SK-N-SH (cell line): Measurements from ENCODE around the gene GRIN2A. TPM values are rescaled to one million over a fixed set of nuclear protein-coding genes. Genes with fewer than 3 reads are reported as not detected.

ENCODE experiments used
- CTCF ChIA-PET: fragments of 300-600, 350-600 bp; formaldehyde crosslinking; extraction: SDS; loops from one replicate; lab custom pipeline; 2021; lab: Yijun Ruan, JAX
- POLR2A ChIA-PET: fragments of 350-600 bp; sonication (Branson Sonifier 250); formaldehyde crosslinking; extraction: SDS; loops from one replicate; lab custom pipeline; 2020; ENCODE audit warnings: antibody characterized with exemption, inconsistent platforms; lab: Yijun Ruan, JAX
- DNase-seq: peaks from one replicate; pipeline ENCODE4 v3.0.0; 2012
- H2AFZ ChIP-seq: fragments of 200-600 bp; sonication (generic); 2 replicates; pipeline ENCODE4 v1.8.1; 2016; ENCODE audit warnings: antibody characterized with exemption, mild to moderate bottlenecking, low read depth
- H3F3A ChIP-seq: fragments of 200-600 bp; sonication (generic); replicated peaks from 2 replicates; pipeline ENCODE3; 2016; ENCODE audit warnings: antibody characterized with exemption, mild to moderate bottlenecking; ENCODE audit not compliant: insufficient read depth
- H3K27ac ChIP-seq, 2 experiments: fragments of 200-500 bp in 1 of 2; fragments of 200-600 bp in 1 of 2; sonication (Bioruptor generic) in 1 of 2; sonication (generic), shearing (Covaris generic) in 1 of 2; 2 replicates each; pipeline versions ENCODE4 v1.5.1 to v1.6.1; 2014 to 2016; ENCODE audit warnings: low read depth in 2 of 2, inconsistent platforms in 1 of 2, low read length in 1 of 2, mild to moderate bottlenecking in 1 of 2, mixed read lengths in 1 of 2
- H3K27me3 ChIP-seq: fragments of 200-600 bp; sonication (generic), shearing (Covaris generic); 2 replicates; pipeline ENCODE4 v1.6.1; 2016; ENCODE audit warnings: mixed run types; ENCODE audit not compliant: insufficient read depth
- H3K36me3 ChIP-seq, 2 experiments: fragments of 200-500 bp in 1 of 2; fragments of 200-600 bp in 1 of 2; sonication (Bioruptor generic) in 1 of 2; sonication (generic) in 1 of 2; replicated peaks in 1 of 2; 2 replicates each; pipeline versions ENCODE3 to v1.5.1; 2014 to 2016; ENCODE audit warnings: low read length in 1 of 2, mild to moderate bottlenecking in 1 of 2; ENCODE audit not compliant: insufficient read depth in 2 of 2, control insufficient read depth in 1 of 2
- H3K4me1 ChIP-seq, 2 experiments: fragments of 200-500 bp in 1 of 2; fragments of 200-600 bp in 1 of 2; sonication (Bioruptor generic) in 1 of 2; sonication (generic), shearing (Covaris generic) in 1 of 2; 2 replicates each; pipeline versions ENCODE4 v1.5.1 to v1.6.1; 2014 to 2016; ENCODE audit warnings: low read depth in 1 of 2, low read length in 1 of 2, mixed run types in 1 of 2; ENCODE audit not compliant: insufficient read depth in 2 of 2, control insufficient read depth in 1 of 2
- H3K4me2 ChIP-seq: fragments of 200-600 bp; sonication (generic), shearing (Covaris generic); 2 replicates; pipeline ENCODE4 v1.6.1; 2017; ENCODE audit warnings: mixed run types
- H3K4me3 ChIP-seq, 2 experiments: fragments of 200-500 bp in 1 of 2; fragments of 200-600 bp in 1 of 2; sonication (Bioruptor generic) in 1 of 2; sonication (generic), shearing (Covaris generic) in 1 of 2; 2 replicates each; pipeline versions ENCODE4 v1.5.1 to v1.8.1; 2014 to 2016; ENCODE audit warnings: low read depth in 2 of 2, inconsistent platforms in 1 of 2, low read length in 1 of 2, mild to moderate bottlenecking in 1 of 2, mixed read lengths in 1 of 2, moderate library complexity in 1 of 2
- H3K79me2 ChIP-seq: fragments of 200-600 bp; sonication (generic); 2 replicates; pipeline ENCODE4 v1.8.1; 2017; ENCODE audit warnings: mild to moderate bottlenecking; ENCODE audit not compliant: insufficient read depth
- H3K9ac ChIP-seq: fragments of 200-600 bp; sonication (generic); 2 replicates; pipeline ENCODE4 v1.6.1; 2017; ENCODE audit warnings: mixed run types
- H3K9me2 ChIP-seq: fragments of 200-600 bp; sonication (generic); 2 replicates; pipeline ENCODE4 v1.6.1; 2017; ENCODE audit warnings: mixed run types
- H3K9me3 ChIP-seq: fragments of 200-600 bp; sonication (generic); 2 replicates; pipeline ENCODE4 v1.6.1; 2017; ENCODE audit warnings: mixed run types, mild to moderate bottlenecking, moderate library complexity
- H4K20me1 ChIP-seq: fragments of 200-600 bp; sonication (generic); 2 replicates; pipeline ENCODE4 v1.6.1; 2017; ENCODE audit warnings: mild to moderate bottlenecking, mixed run types; ENCODE audit not compliant: insufficient read depth
- CHD2 ChIP-seq: fragments of 150-350 bp; IDR thresholded peaks from 2 replicates; pipeline ENCODE4 v1.6.1; 2018; ENCODE audit warnings: low read length; ENCODE audit not compliant: partially characterized antibody
- CTCF ChIP-seq: fragments of 200-600 bp; sonication (generic); IDR thresholded peaks from 2 replicates; pipeline ENCODE4 v1.6.1; 2017; ENCODE audit warnings: antibody characterized with exemption, mild to moderate bottlenecking, moderate library complexity
- ELF1 ChIP-seq: IDR thresholded peaks from 2 replicates; pipeline ENCODE4 v1.4.0; 2012
- FOSL2 ChIP-seq: IDR thresholded peaks from 2 replicates; pipeline ENCODE4 v1.4.0; 2012; ENCODE audit warnings: low read depth, mild to moderate bottlenecking, moderate library complexity, borderline replicate concordance
- GABPA ChIP-seq: IDR thresholded peaks from 2 replicates; pipeline ENCODE4 v1.4.0; 2012; ENCODE audit warnings: low read depth, mild to moderate bottlenecking
- MXI1 ChIP-seq: IDR thresholded peaks from 2 replicates; pipeline ENCODE4 v1.6.1; 2012; ENCODE audit warnings: mild to moderate bottlenecking, low read depth, low read length, improper control_type of control experiment
- NFIC ChIP-seq: IDR thresholded peaks from 2 replicates; pipeline ENCODE4 v1.4.0; 2012; ENCODE audit warnings: borderline replicate concordance
- NRF1 ChIP-seq: IDR thresholded peaks from 2 replicates; pipeline ENCODE4 v1.6.1; 2012; ENCODE audit warnings: low read depth, mild to moderate bottlenecking, low read length
- RFX5 ChIP-seq: IDR thresholded peaks from 2 replicates; pipeline ENCODE4 v1.6.1; 2012; ENCODE audit warnings: mild to moderate bottlenecking, improper control_type of control experiment, low read length
- RXRA ChIP-seq: IDR thresholded peaks from 2 replicates; pipeline ENCODE4 v1.4.0; 2012; ENCODE audit warnings: low read depth, mild to moderate bottlenecking, borderline replicate concordance
- TAF1 ChIP-seq: IDR thresholded peaks from 2 replicates; pipeline ENCODE4 v1.6.1; 2012; ENCODE audit warnings: low read depth, mild to moderate bottlenecking, low read length, moderate library complexity, borderline replicate concordance
- TEAD4 ChIP-seq: IDR thresholded peaks from 2 replicates; pipeline ENCODE4 v1.4.0; 2012; ENCODE audit warnings: mild to moderate bottlenecking, borderline replicate concordance; ENCODE audit not compliant: insufficient read depth
- YY1 ChIP-seq: IDR thresholded peaks from 2 replicates; pipeline ENCODE4 v1.4.0; 2012; ENCODE audit warnings: low read depth, mild to moderate bottlenecking
- WGBS: methylation state at CpG from one replicate; pipeline ENCODE4 v1.1.6; 2017; ENCODE audit warnings: low lambda C conversion rate; 5-methylcytosine and 5-hydroxymethylcytosine counted together
- polyA plus RNA-seq, 3 experiments: library from polyadenylated mRNA; depleted of rRNA; stranded (reverse); fragments of >200 nt; gene quantifications; 2 replicates each; pipeline ENCODE4 v1.2.3, GENCODE V29; 2012
- TF ChIP-seq, protein P1 (sequence below): IDR thresholded peaks from 2 replicates; pipeline ENCODE4 v1.4.0; 2012; ENCODE audit warnings: low read depth, borderline replicate concordance
- TF ChIP-seq, protein P2 (sequence below): IDR thresholded peaks from 2 replicates; pipeline ENCODE4 v1.4.0; 2012; ENCODE audit warnings: low read depth
- TF ChIP-seq, protein P3 (sequence below): fragments of 150-350 bp; IDR thresholded peaks from 2 replicates; pipeline ENCODE4 v1.6.1; 2016; ENCODE audit warnings: mild to moderate bottlenecking, low read depth, low read length

Gene GRIN2A
- polyA plus RNA-seq, 1 of the 3 experiments (the other 2 are of a cell fraction) = not detected

DNA sequence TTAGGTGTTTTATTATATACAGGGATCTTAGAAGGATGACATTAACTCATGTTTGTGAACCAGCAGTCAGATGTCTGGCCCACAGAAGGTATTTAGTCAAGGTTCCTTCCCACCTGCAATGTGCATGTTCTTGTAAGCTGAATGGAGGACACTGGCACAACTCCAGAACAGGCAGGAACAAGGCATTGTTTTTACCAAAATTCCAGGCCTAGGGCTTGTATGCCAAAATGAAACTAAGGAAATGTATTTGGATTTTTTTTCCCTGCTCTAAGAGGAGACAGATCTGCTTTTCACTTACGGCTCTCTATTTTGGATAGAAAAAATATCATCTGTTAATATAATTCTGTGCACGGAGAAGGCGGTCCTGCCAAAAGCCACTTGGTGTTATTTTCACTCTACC, 312.5 kb downstream of the GRIN2A start:
- no peak overlapping the region for H3K4me3 ChIP-seq
- POLR2A ChIA-PET = no interaction called here
- H4K20me1 ChIP-seq = no peaks in the 10 kb centered on the region
- no peaks in the 10 kb centered on the region for H3F3A ChIP-seq
- H3K4me1 ChIP-seq = no peaks in the 10 kb centered on the region
- DNase-seq = no peak
- no peaks in the 10 kb centered on the region for H3K9me2 ChIP-seq
- H3K9me3 ChIP-seq = no peaks in the 10 kb centered on the region
- CTCF ChIA-PET = no interaction called here
- H3K79me2 ChIP-seq = no peaks in the 10 kb centered on the region
- TF ChIP-seq TAF1 = no peak
- no peak for TF ChIP-seq ELF1
- TF ChIP-seq CTCF = no peak
- no peak for TF ChIP-seq CHD2
- TF ChIP-seq MXI1 = no peak
- TF ChIP-seq RXRA = no peak
- TF ChIP-seq, protein P1, sequence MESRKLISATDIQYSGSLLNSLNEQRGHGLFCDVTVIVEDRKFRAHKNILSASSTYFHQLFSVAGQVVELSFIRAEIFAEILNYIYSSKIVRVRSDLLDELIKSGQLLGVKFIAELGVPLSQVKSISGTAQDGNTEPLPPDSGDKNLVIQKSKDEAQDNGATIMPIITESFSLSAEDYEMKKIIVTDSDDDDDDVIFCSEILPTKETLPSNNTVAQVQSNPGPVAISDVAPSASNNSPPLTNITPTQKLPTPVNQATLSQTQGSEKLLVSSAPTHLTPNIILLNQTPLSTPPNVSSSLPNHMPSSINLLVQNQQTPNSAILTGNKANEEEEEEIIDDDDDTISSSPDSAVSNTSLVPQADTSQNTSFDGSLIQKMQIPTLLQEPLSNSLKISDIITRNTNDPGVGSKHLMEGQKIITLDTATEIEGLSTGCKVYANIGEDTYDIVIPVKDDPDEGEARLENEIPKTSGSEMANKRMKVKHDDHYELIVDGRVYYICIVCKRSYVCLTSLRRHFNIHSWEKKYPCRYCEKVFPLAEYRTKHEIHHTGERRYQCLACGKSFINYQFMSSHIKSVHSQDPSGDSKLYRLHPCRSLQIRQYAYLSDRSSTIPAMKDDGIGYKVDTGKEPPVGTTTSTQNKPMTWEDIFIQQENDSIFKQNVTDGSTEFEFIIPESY = no peak
- TF ChIP-seq YY1 = no peak
- TF ChIP-seq RFX5 = no peak
- TF ChIP-seq TEAD4 = no peak
- TF ChIP-seq, protein P2, sequence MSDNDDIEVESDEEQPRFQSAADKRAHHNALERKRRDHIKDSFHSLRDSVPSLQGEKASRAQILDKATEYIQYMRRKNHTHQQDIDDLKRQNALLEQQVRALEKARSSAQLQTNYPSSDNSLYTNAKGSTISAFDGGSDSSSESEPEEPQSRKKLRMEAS = no peak
- TF ChIP-seq NRF1 = no peak
- no peak for TF ChIP-seq GABPA
- no peak for TF ChIP-seq NFIC
- TF ChIP-seq, protein P3, sequence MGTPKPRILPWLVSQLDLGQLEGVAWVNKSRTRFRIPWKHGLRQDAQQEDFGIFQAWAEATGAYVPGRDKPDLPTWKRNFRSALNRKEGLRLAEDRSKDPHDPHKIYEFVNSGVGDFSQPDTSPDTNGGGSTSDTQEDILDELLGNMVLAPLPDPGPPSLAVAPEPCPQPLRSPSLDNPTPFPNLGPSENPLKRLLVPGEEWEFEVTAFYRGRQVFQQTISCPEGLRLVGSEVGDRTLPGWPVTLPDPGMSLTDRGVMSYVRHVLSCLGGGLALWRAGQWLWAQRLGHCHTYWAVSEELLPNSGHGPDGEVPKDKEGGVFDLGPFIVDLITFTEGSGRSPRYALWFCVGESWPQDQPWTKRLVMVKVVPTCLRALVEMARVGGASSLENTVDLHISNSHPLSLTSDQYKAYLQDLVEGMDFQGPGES = no peak
- no peak for TF ChIP-seq FOSL2
- no peak overlapping the region for H3K4me2 ChIP-seq
- no peaks in the 10 kb centered on the region for H3K36me3 ChIP-seq
- H3K9ac ChIP-seq = no peak overlapping the region
- H3K27ac ChIP-seq = no peak overlapping the region
- 59% methylated on average over 3 of the region's 3 CpGs for WGBS
- H3K27me3 ChIP-seq = no peaks in the 10 kb centered on the region
- H2AFZ ChIP-seq = no peak overlapping the region
